OCI-LY7 (cell line): ENCODE data around the gene JPT2. TPM values are rescaled to one million over a fixed set of nuclear protein-coding genes. Genes with fewer than 3 reads are reported as not detected.

Source experiments
- BruUV-seq: library from RNA; stranded (reverse); fragments of 400-500 nt; replicated peaks from 2 replicates; lab custom pipeline; 2021; lab: Mats Ljungman, UMichigan
- CTCF ChIA-PET: fragments of 300-600 bp; sonication (Branson Sonifier 250); formaldehyde crosslinking; loops from one replicate; lab custom pipeline; 2022; ENCODE audit warnings: antibody characterized with exemption; ENCODE audit not compliant: unreplicated experiment; lab: Charles Lee
- POLR2A ChIA-PET: fragments of 300-600 bp; sonication (Branson Sonifier 250); formaldehyde crosslinking; loops from one replicate; lab custom pipeline; 2022; ENCODE audit warnings: antibody characterized with exemption; lab: Charles Lee
- DNase-seq: peaks from one replicate; pipeline ENCODE4 v3.0.0-alpha.2; 2015; ENCODE audit warnings: low spot score
- H2AFZ ChIP-seq: fragments of 200-600 bp; sonication (generic), shearing (Covaris generic); 2 replicates; pipeline ENCODE4 v1.6.1; 2014; ENCODE audit warnings: mild to moderate bottlenecking, antibody characterized with exemption, low read length, moderate library complexity
- H3K27ac ChIP-seq: fragments of 200-600 bp; sonication (generic); 2 replicates; pipeline ENCODE4 v1.5.1; 2014; ENCODE audit warnings: mixed run types, low read depth, mild to moderate bottlenecking, moderate library complexity, low read length, inconsistent platforms; ENCODE audit not compliant: poor library complexity, severe bottlenecking
- H3K36me3 ChIP-seq: fragments of 200-600 bp; sonication (generic); 2 replicates; pipeline ENCODE4 v1.6.1; 2014; ENCODE audit warnings: mild to moderate bottlenecking, antibody characterized with exemption, low read length, moderate library complexity, mixed read lengths; ENCODE audit not compliant: insufficient read depth
- H3K4me1 ChIP-seq: fragments of 200-600 bp; sonication (generic); 2 replicates; pipeline ENCODE4 v1.5.1; 2014; ENCODE audit warnings: mild to moderate bottlenecking, low read length; ENCODE audit not compliant: insufficient read depth, poor library complexity, severe bottlenecking
- H3K4me2 ChIP-seq: fragments of 200-600 bp; sonication (generic); 2 replicates; pipeline ENCODE4 v1.6.1; 2014; ENCODE audit warnings: mild to moderate bottlenecking, low read length
- H3K4me3 ChIP-seq: fragments of 200-600 bp; sonication (generic); 2 replicates; pipeline ENCODE4 v1.5.1; 2014; ENCODE audit warnings: mild to moderate bottlenecking, low read depth, low read length; ENCODE audit not compliant: poor library complexity, severe bottlenecking
- H3K79me2 ChIP-seq: fragments of 200-600 bp; sonication (generic); 2 replicates; pipeline ENCODE4 v1.6.1; 2016; ENCODE audit warnings: low read depth, mild to moderate bottlenecking, low read length, moderate library complexity, mixed read lengths; ENCODE audit not compliant: insufficient read depth
- H3K9me2 ChIP-seq: fragments of 200-600 bp; sonication (generic); 2 replicates; pipeline ENCODE4 v1.6.1; 2016; ENCODE audit warnings: mild to moderate bottlenecking, low read length, mixed read lengths; ENCODE audit not compliant: insufficient read depth
- H3K9me3 ChIP-seq: fragments of 200-600 bp; sonication (generic); 2 replicates; pipeline ENCODE4 v1.6.1; 2014; ENCODE audit warnings: mild to moderate bottlenecking, mixed run types, low read length, mixed read lengths
- H4K20me1 ChIP-seq: fragments of 200-600 bp; sonication (generic); 2 replicates; pipeline ENCODE4 v1.6.1; 2014; ENCODE audit warnings: mild to moderate bottlenecking, antibody characterized with exemption, low read length, moderate library complexity, mixed read lengths; ENCODE audit not compliant: insufficient read depth
- EZH2phosphoT487 ChIP-seq: fragments of 200-600 bp; sonication (generic); IDR thresholded peaks from 2 replicates; pipeline ENCODE4 v1.6.1; 2018; ENCODE audit warnings: low read depth, borderline replicate concordance, mild to moderate bottlenecking, mixed run types, antibody characterized with exemption, low read length, moderate library complexity, mixed read lengths
- intact Hi-C: fragments of 100-400 bp; cut with micrococcal nuclease; formaldehyde crosslinking; loops from one replicate; pipeline ENCODE4 v1.10.0; 2022; ENCODE audit not compliant: unreplicated experiment
- total RNA-seq, 2 experiments: library from RNA; depleted of rRNA in 1 of 2; stranded (reverse); fragments of >200 nt in 1 of 2; shearing (Covaris generic) in 1 of 2; gene quantifications; 2 replicates each; pipeline ENCODE4 v1.2.3, GENCODE V29; 2014 to 2022
- TF ChIP-seq, protein P1 (sequence below): fragments of 200-600 bp; sonication (generic); conservative IDR thresholded peaks from 2 replicates; pipeline ENCODE4 v1.5.1; 2014; ENCODE audit warnings: mild to moderate bottlenecking, antibody characterized with exemption, low read length, moderate library complexity, mixed read lengths

The JPT2 gene
- total RNA-seq, 2 experiments from 2014 or later: 67.4 to 75.2 TPM

DNA sequence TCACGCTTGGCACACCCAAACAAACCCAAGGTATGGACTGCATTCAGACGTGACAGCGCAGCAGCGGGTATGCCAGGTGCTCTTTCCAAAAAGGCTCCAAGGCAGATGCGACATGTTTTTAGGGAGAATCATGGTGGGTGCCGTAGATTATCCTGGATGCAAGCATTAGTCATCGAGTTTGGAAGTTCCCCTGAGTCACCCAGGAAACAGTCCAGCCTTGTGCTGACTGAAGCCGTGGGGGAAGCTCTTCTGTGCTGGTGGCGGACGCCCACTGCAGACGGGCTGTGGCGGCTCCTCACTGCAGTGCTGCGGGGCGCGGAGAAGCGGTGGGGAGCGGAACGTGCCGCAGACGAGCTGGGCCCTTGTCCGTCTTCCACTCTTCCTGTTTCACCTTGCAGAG is 13.9 kb downstream of the JPT2 start:
- Histone ChIP-seq H3K27ac (no peak overlapping the region), H3K4me1 (no peaks in the 10 kb centered on the region), H3K36me3 (peaks cover 99% of the 10 kb centered on the region), H3K79me2 (peaks cover 34% of the 10 kb centered on the region; the same call in 1 of the 2 replicates), H3K4me2 (no peak overlapping the region), H3K9me3 (no peaks in the 10 kb centered on the region), H3K9me2 (no peaks in the 10 kb centered on the region), H3K4me3 (no peak overlapping the region), H4K20me1 (peaks cover 8% of the 10 kb centered on the region; the same call in 1 of the 2 replicates), H2AFZ (no peak overlapping the region)
- BruUV-seq: no TSS peak
- POLR2A ChIA-PET: no interaction called here
- no peak for TF ChIP-seq EZH2phosphoT487
- TF ChIP-seq, protein P1, sequence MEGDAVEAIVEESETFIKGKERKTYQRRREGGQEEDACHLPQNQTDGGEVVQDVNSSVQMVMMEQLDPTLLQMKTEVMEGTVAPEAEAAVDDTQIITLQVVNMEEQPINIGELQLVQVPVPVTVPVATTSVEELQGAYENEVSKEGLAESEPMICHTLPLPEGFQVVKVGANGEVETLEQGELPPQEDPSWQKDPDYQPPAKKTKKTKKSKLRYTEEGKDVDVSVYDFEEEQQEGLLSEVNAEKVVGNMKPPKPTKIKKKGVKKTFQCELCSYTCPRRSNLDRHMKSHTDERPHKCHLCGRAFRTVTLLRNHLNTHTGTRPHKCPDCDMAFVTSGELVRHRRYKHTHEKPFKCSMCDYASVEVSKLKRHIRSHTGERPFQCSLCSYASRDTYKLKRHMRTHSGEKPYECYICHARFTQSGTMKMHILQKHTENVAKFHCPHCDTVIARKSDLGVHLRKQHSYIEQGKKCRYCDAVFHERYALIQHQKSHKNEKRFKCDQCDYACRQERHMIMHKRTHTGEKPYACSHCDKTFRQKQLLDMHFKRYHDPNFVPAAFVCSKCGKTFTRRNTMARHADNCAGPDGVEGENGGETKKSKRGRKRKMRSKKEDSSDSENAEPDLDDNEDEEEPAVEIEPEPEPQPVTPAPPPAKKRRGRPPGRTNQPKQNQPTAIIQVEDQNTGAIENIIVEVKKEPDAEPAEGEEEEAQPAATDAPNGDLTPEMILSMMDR: no peak
- intact Hi-C loops: no loop called here
- no peak for DNase-seq
- CTCF ChIA-PET: interaction anchor here (0.5 kb wide), 1 partner anchor 1477 kb away, joined by 3 read pairs; no protein-coding TSS in a partner anchor

DNA sequence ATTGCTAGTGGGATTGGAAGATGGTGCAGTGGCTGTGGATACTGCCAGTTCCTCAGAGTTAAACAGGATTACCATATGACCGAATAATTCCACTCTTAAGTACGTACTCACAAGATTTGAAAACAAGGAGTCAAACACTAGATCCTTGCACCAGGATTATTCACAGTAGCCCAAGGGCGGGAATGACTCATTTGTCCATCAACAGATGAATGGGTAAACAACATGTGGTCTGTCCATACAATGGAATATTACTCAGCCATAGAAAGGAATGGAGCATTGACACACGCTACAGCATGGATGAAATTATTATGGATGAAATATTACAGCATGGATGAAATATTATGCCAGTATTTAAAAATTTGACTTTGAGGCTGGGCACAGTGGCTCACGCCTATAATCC is 18.8 kb downstream of the JPT2 start:
- intact Hi-C loops: no loop called here
- Histone ChIP-seq H3K36me3 (peaks cover 100% of the 10 kb centered on the region), H3K4me1 (no peaks in the 10 kb centered on the region), H3K27ac (no peak overlapping the region), H3K9me3 (no peaks in the 10 kb centered on the region), H3K9me2 (no peaks in the 10 kb centered on the region), H4K20me1 (no peaks in the 10 kb centered on the region), H2AFZ (no peak overlapping the region), H3K4me2 (no peak overlapping the region), H3K4me3 (no peak overlapping the region), H3K79me2 (peaks cover 4% of the 10 kb centered on the region; the same call in 1 of the 2 replicates)
- POLR2A ChIA-PET: no interaction called here
- no peak for TF ChIP-seq EZH2phosphoT487
- TF ChIP-seq, protein P1: no peak
- DNase-seq: no peak
- CTCF ChIA-PET: no interaction called here
- no TSS peak for BruUV-seq

DNA sequence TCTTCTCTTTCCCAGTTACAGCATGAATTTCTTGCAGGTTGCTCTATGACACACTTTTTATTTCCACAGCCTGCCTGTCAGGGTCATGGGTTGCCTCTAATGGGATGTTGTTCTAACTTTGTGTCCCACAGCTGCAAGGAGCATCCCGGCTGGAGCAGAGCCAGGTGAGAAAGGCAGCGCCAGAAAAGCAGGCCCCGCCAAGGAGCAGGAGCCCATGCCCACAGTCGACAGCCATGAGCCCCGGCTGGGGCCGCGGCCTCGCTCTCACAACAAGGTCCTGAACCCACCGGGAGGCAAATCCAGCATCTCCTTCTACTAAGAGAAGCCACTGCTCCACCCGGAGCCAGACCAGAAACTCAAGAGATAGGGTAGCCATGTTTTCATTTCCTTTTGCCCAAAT is 20.6 kb downstream of the JPT2 start:
- peaks cover 4% of the 10 kb centered on the region; the same call in 1 of the 2 replicates for H3K79me2 ChIP-seq
- no peaks in the 10 kb centered on the region for H4K20me1 ChIP-seq
- no peak overlapping the region for H3K27ac ChIP-seq
- no peaks in the 10 kb centered on the region for H3K4me1 ChIP-seq
- no peaks in the 10 kb centered on the region for H3K9me3 ChIP-seq
- no peak overlapping the region for H3K4me3 ChIP-seq
- BruUV-seq: no TSS peak
- H2AFZ ChIP-seq: no peak overlapping the region
- no peak overlapping the region for H3K4me2 ChIP-seq
- peaks cover 99% of the 10 kb centered on the region for H3K36me3 ChIP-seq
- POLR2A ChIA-PET: no interaction called here
- CTCF ChIA-PET: no interaction called here
- intact Hi-C loops: no loop called here
- no peaks in the 10 kb centered on the region for H3K9me2 ChIP-seq
- no peak for TF ChIP-seq EZH2phosphoT487
- TF ChIP-seq, protein P1: no peak
- no peak for DNase-seq
